Muscle layer of duodenum (tissue), 2 donors: ENCODE measurements around the gene ESYT2.

Source experiments
- H3K27ac ChIP-seq: one replicate; pipeline ENCODE4 v1.7.0; 2013; ENCODE audit warnings: mild to moderate bottlenecking, low read length
- H3K27me3 ChIP-seq: one replicate; pipeline ENCODE4 v1.7.0; 2013; ENCODE audit warnings: low read depth, mild to moderate bottlenecking, control low read depth, low read length
- H3K36me3 ChIP-seq, 2 donors: one replicate each; pipeline ENCODE4 v1.7.0; 2013; ENCODE audit warnings: low read length in 2 of 2, control low read depth in 1 of 2, mild to moderate bottlenecking in 1 of 2; ENCODE audit not compliant: insufficient read depth in 2 of 2, control insufficient read depth in 1 of 2
- H3K4me1 ChIP-seq, 2 donors: one replicate each; pipeline ENCODE4 v1.7.0; 2013; ENCODE audit warnings: low read length in 2 of 2, mild to moderate bottlenecking in 2 of 2, control low read depth in 1 of 2, moderate library complexity in 1 of 2; ENCODE audit not compliant: insufficient read depth in 2 of 2, control insufficient read depth in 1 of 2
- H3K4me3 ChIP-seq, 2 donors: one replicate each; pipeline ENCODE4 v1.7.0; 2013; ENCODE audit warnings: low read length in 2 of 2, low read depth in 1 of 2, mild to moderate bottlenecking in 1 of 2
- H3K9me3 ChIP-seq, 2 donors: one replicate each; pipeline ENCODE4 v1.7.0; 2013; ENCODE audit warnings: low read length in 2 of 2, control low read depth in 1 of 2, mild to moderate bottlenecking in 1 of 2; ENCODE audit not compliant: control insufficient read depth in 1 of 2
- donor health status: healthy.

ESYT2 gene

DNA sequence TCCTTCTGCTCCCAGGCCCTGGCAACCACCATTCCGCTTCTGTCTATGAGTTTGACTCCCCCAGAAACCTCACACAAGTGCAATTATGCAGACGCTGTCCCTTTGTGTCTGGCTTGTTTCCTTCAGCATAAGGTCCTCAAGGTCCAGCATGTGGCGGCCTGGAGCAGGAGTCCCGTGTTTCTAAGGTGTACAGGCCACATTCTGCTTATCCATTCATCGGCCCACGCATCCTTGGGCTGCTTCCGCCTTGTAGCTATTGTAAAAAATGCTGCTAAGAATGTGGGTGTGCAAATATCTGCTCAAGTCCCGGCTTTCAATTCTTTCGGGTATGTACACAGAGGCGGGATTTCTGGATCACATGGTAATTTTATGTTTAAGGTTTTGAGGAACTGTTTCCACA, 38.2 kb downstream of the ESYT2 start:
- Histone ChIP-seq H3K4me3 (no peak overlapping the region), H3K36me3 (peaks cover 34 to 48% of the 10 kb centered on the region in 2 donors), H3K27me3 (no peaks in the 10 kb centered on the region), H3K27ac (no peak overlapping the region), H3K4me1 (peaks cover 0 to 9% of the 10 kb centered on the region in 2 donors), H3K9me3 (no peaks in the 10 kb centered on the region)

DNA sequence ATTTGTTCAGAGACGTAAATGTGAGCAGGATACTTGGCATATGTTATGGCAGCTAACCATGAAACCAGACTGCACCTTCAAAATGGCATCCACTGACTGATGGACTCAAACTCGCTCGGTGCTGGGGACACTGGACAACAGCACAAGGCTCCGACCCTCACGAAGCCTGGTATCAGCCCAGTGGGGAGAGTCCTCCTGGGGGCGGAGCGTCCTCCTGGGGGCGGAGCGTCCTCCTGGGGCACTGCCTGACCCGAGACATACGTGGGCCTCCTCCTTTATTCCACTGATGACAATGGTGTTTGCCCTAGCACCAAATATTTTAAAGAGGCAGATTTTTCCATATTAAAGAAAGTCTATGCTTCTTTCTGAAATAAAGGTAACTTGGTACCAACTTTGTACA, 39.5 kb downstream of the ESYT2 start:
- no peaks in the 10 kb centered on the region for H3K9me3 ChIP-seq
- no peaks in the 10 kb centered on the region for H3K4me1 ChIP-seq
- no peak overlapping the region for H3K4me3 ChIP-seq
- H3K36me3 ChIP-seq: peaks cover 27 to 38% of the 10 kb centered on the region in 2 donors
- no peak overlapping the region for H3K27ac ChIP-seq
- no peaks in the 10 kb centered on the region for H3K27me3 ChIP-seq

DNA sequence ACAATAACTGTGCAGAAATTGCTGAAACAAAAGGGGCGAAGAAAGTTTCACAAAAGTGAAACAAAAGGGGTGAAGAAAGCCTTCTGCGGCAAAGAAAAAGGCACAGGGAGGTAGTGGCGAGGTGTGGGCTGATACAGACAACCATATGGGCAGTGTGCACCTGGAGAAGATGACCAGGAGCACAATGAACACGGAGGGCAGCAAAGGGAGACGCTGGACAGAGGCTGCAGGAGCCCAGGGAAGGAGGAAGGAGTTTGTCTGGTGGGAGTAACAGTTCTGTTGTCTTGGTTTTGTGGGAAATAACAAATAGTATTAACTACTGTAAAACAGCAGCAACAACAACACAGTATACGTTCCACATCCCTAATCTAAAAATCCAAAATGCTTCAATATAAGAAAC, 42.4 kb downstream of the ESYT2 start:
- peak overlapping the region; percentile 79 for H3K27ac ChIP-seq
- H3K4me1 ChIP-seq: peaks cover 0 to 18% of the 10 kb centered on the region in 2 donors

DNA sequence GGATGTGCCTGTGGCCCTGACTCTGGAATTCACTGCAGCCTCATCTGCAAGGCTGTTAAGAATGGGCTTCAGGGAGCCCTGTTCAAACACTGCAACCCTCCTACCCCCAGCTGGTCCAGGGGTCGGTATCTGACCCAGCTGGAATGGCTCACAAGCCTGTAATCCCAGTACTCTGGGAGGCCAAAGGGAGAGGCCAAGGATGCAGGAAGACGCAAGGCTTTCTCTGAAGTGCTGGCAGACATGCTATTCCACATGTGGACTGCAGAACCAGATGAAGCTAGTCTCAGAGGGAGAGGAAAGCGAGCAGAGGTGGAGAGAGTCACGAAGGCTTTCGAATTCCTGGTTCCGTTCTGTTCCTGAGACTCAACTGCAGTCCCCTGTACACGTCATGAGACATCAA, 45.0 kb downstream of the ESYT2 start:
- Histone ChIP-seq H3K27ac (peak overlapping the region; percentile 81), H3K4me3 (peak overlapping the region in 1 of 2 donors; percentile 34), H3K4me1 (peaks cover 6 to 24% of the 10 kb centered on the region in 2 donors), H3K9me3 (no peaks in the 10 kb centered on the region), H3K27me3 (no peaks in the 10 kb centered on the region), H3K36me3 (peaks cover 19 to 36% of the 10 kb centered on the region in 2 donors)

More for the DNA sequence above, 42.4 kb downstream of the ESYT2 start:
- no peak overlapping the region for H3K4me3 ChIP-seq
- no peaks in the 10 kb centered on the region for H3K9me3 ChIP-seq
- H3K27me3 ChIP-seq: no peaks in the 10 kb centered on the region
- H3K36me3 ChIP-seq: peaks cover 23 to 28% of the 10 kb centered on the region in 2 donors

DNA sequence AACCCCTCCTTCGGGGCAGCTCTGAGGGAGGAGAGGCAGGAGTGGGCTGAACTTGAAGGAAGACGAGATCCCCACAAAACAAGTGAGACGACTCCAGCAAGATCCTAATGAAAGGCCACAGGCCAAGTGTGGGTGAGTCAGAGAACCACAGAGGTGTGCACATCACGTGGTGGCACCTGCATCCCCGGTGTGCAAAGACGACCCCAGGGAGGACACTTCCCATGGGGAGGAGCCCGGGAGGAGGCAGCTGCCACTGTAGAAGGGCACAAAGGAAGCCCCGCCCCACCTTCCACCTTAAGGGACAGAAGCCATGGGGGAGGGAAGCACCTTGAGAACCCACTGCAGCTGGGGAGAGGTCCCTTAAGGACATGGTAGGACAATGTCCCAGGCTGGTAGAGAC, 45.7 kb downstream of the ESYT2 start:
- H3K4me3 ChIP-seq: peak overlapping the region in 1 of 2 donors; percentile 34
- H3K9me3 ChIP-seq: no peaks in the 10 kb centered on the region
- no peaks in the 10 kb centered on the region for H3K27me3 ChIP-seq
- H3K4me1 ChIP-seq: peaks cover 6 to 30% of the 10 kb centered on the region in 2 donors
- peak overlapping the region; percentile 81 for H3K27ac ChIP-seq
- peaks cover 19 to 36% of the 10 kb centered on the region in 2 donors for H3K36me3 ChIP-seq

DNA sequence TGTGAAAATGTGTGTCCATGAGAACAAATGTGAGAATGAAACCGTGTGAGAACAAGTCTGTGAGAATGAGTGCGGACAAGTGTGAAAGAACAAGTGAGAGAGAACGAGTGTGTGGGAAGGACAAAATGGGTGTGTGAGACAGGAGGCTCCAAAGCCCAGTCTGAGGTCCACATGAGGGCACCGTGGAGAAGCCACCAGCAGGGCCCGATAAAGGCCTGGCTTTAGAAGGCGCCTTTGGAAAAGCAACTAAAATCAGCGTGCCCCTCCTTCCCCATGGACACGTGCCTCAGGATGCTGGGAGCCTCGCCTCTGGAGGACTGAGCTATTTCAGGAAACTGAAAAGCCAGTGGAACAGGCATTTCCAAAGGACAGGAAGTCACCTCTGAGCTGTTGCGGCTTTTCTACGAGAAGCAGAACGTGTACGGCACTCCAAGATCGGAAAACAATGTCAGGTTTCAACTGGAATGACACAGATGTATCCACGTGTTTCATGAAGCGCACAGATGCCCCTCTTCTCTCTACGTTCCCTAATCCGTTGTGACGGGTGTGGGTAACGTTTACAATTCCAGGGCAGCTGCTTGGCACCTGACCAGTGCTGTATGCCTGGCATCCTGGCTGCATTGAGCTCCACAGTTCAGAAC, 46.4 kb downstream of the ESYT2 start:
- no peaks in the 10 kb centered on the region for H3K9me3 ChIP-seq
- H3K4me1 ChIP-seq: peaks cover 6 to 33% of the 10 kb centered on the region in 2 donors
- H3K27me3 ChIP-seq: no peaks in the 10 kb centered on the region
- H3K27ac ChIP-seq: peak overlapping the region; percentile 81
- H3K36me3 ChIP-seq: peaks cover 18 to 35% of the 10 kb centered on the region in 2 donors
- H3K4me3 ChIP-seq: peak overlapping the region in 1 of 2 donors; percentile 34

DNA sequence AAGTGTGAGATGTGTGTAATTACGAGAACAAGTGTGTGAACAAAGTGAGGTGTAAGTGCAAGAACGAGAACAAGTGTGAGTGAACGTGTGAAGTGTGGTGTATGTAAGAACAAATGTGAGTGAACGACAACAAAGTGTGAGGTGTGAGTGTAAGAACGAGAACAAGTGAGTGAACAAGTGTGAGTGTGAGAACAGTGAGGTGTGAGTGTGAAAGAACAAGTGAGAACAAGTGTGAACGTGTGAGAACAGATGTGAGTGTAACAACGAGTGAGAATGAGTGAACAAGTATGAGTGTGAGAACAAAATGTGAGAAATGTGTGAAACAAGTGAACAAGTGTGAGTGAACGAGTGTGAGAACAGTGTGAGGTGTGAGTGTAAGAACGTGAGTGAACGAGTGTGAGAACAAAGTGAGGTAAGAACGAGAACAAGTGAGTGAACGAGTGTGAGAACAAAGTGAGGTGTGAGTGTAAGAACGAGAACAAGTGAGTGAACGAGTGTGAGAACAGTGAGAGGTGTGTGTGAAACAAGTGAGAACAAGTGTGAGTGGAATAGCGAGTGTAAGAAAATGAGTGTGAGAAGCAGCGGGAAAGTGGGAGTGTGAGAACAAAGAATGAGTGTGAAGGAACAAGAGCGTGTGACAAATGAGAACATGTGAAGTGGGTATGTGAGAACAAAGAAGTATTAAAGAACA, 47.2 kb downstream of the ESYT2 start:
- Histone ChIP-seq H3K4me3 (no peak overlapping the region), H3K9me3 (no peaks in the 10 kb centered on the region), H3K4me1 (peaks cover 6 to 33% of the 10 kb centered on the region in 2 donors), H3K27ac (peak overlapping the region; percentile 81), H3K36me3 (peaks cover 11 to 30% of the 10 kb centered on the region in 2 donors), H3K27me3 (no peaks in the 10 kb centered on the region)

DNA sequence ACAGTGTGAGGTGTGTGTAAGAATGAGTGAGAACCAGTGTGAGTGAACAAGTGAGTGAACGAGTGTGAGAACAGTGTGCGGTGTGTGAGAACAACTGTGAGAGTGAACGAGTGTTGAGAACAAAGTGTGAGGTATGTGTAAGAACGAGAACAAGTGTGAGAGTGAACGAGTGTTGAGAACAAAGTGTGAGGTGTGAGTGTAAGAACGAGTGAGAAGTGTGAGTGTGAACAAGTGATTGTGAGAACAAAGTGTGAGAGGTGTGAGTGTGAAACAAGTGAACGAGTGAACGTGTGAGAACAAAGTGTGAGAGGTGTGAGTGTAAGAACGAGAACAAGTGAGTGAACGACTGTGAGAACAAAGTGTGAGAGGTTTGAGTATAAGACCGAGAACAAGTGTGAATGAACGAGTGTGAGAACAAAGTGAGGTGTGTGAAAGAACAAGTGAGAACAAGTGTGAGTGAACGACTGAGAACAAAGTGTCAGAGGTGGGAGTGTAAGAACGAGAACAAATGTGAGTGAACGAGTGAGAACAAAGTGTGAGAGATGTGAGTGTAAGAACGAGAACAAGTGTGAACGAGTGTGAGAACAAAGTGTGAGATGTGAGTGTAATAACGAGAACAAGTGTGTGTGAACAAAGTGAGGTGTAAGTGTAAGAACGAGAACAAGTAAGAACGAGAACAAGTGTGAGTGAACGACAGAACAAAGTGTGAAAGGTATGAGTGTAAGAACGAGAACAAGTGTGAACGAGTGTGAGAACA, 47.9 kb downstream of the ESYT2 start:
- Histone ChIP-seq H3K9me3 (no peaks in the 10 kb centered on the region), H3K27ac (no peak overlapping the region), H3K36me3 (peaks cover 13 to 32% of the 10 kb centered on the region in 2 donors), H3K4me1 (peaks cover 6 to 33% of the 10 kb centered on the region in 2 donors), H3K4me3 (no peak overlapping the region), H3K27me3 (no peaks in the 10 kb centered on the region)

DNA sequence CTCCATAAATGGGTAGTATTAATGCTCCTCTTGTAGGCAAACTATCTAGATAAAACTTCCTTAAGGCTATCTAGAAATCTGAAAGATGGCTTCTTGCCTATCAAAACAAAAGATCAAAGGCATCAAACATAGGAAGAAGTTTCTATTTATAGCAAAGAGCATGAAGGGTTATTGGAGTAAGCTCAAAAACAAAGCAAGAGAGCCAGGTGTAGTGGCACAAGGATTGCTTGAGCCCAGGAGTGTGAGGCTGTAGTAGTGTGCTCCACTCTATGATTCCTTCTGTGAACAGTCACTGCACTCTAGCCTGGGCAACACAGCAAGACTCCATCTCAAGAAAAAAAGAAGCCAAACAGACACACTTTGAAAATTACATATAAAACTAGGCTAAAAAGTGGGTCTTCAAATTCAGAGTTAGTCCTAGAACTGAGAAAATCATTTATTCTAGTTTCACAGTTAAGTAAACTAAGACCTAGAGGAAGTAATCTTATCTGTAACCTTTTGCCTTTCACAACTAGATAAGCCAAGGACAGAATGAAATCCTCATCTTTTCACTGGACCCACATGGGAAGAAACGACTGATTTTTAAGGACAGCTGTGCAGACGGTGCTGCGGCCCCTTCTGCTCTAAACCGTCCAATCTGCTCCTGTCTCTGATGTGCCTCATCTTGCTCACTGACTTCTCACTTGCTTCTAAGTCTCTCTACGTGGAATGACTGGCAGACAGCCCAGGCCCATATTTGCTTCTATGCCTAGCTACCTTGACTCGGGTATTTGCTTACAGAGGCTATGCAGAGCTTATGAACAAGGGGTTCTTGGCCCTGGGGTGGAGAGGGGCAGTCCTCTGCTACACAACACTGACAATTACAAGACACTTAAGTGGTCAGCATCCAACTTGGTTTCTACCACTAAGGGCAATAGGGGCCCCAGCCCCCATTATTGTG, 50.0 kb downstream of the ESYT2 start:
- Histone ChIP-seq H3K27ac (peak overlapping the region; percentile 47), H3K4me3 (no peak overlapping the region), H3K27me3 (no peaks in the 10 kb centered on the region), H3K4me1 (peaks cover 6 to 32% of the 10 kb centered on the region in 2 donors), H3K9me3 (no peaks in the 10 kb centered on the region), H3K36me3 (peaks cover 26 to 38% of the 10 kb centered on the region in 2 donors)

DNA sequence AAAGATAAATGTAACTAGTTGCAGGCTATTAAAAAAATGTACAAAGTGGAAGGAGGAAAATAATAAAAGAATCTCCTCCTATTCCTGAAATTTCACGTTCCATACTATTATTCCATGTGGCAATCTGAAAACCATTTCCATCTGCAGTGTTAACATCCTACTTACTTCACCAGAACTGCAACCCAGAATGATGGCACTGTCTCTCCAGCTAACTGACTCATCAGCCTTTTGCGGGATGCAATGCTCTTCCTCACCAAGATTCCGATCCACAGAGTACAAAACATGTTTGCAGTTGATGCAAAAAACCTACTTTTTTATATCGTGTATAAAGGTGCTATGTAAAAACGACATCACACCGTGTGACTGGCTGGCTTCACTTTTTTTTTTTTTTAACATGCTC, 50.8 kb downstream of the ESYT2 start:
- H3K4me3 ChIP-seq: no peak overlapping the region
- peaks cover 6 to 24% of the 10 kb centered on the region in 2 donors for H3K4me1 ChIP-seq
- H3K27ac ChIP-seq: no peak overlapping the region
- H3K27me3 ChIP-seq: no peaks in the 10 kb centered on the region
- peaks cover 30 to 38% of the 10 kb centered on the region in 2 donors for H3K36me3 ChIP-seq
- H3K9me3 ChIP-seq: no peaks in the 10 kb centered on the region
